Measurements from ENCODE around the gene POLR2M. TPM values are rescaled to one million over a fixed set of nuclear protein-coding genes. Genes with fewer than 3 reads are reported as not detected.

POLR2M gene
- total and polyA plus RNA-seq, 2 experiments from 2014 or later: 19.6 to 46.3 TPM

- no peak overlapping the region for H2AFZ ChIP-seq
- no peaks in the 10 kb centered on the region for H4K20me1 ChIP-seq (replicated peaks; ENCODE audit: insufficient read depth)
- Mint-ChIP-seq H3K27ac (no peak overlapping the region), H3K27me3 (ENCODE audit: insufficient read depth, low read depth, poor library complexity) (no peaks in the 10 kb centered on the region), H3K9me3 (no peaks in the 10 kb centered on the region), H3K4me1 (peaks cover 15% of the 10 kb centered on the region), H3K36me3 (ENCODE audit: low read depth) (no peaks in the 10 kb centered on the region), H3K4me3 (no peak overlapping the region)
- H3K27ac ChIP-seq (ENCODE audit: low read depth): no peak overlapping the region
- H3F3A ChIP-seq (replicated peaks; ENCODE audit: low read depth): no peaks in the 10 kb centered on the region
- DNase-seq (ENCODE audit: low spot score) (no peak), ATAC-seq (no peak)
- no peaks in the 10 kb centered on the region for H3K79me2 ChIP-seq (replicated peaks; ENCODE audit: insufficient read depth)
- H3K36me3 ChIP-seq (ENCODE audit: insufficient read depth): no peaks in the 10 kb centered on the region
- no peak for TF ChIP-seq STAT1 (IDR thresholded peaks at IDR 0.05; ENCODE audit: unreplicated experiment)
- no peak for TF ChIP-seq ZNF331 (CRISPR knock-in tag; IDR thresholded peaks at IDR 0.05; ENCODE audit: low read depth)
- no peak for TF ChIP-seq EZH2 (IDR thresholded peaks at IDR 0.05; ENCODE audit: low read depth, unreplicated experiment)
- TF ChIP-seq ZNF114 (CRISPR knock-in tag; IDR thresholded peaks at IDR 0.05): no peak
- TF ChIP-seq REST (IDR thresholded peaks at IDR 0.05; ENCODE audit: unreplicated experiment): no peak
- TF ChIP-seq, protein P1, sequence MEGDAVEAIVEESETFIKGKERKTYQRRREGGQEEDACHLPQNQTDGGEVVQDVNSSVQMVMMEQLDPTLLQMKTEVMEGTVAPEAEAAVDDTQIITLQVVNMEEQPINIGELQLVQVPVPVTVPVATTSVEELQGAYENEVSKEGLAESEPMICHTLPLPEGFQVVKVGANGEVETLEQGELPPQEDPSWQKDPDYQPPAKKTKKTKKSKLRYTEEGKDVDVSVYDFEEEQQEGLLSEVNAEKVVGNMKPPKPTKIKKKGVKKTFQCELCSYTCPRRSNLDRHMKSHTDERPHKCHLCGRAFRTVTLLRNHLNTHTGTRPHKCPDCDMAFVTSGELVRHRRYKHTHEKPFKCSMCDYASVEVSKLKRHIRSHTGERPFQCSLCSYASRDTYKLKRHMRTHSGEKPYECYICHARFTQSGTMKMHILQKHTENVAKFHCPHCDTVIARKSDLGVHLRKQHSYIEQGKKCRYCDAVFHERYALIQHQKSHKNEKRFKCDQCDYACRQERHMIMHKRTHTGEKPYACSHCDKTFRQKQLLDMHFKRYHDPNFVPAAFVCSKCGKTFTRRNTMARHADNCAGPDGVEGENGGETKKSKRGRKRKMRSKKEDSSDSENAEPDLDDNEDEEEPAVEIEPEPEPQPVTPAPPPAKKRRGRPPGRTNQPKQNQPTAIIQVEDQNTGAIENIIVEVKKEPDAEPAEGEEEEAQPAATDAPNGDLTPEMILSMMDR (conservative IDR thresholded peaks at IDR 0.05; ENCODE audit: low read depth in 2 of 2): no peak
- TF ChIP-seq POLR2AphosphoS5 (IDR thresholded peaks at IDR 0.05; ENCODE audit: low read depth): no peak
- no peak for TF ChIP-seq JUNB (IDR thresholded peaks at IDR 0.05; ENCODE audit: unreplicated experiment)
- TF ChIP-seq EZH2phosphoT487 (IDR thresholded peaks at IDR 0.05; ENCODE audit: unreplicated experiment): no peak
- TF ChIP-seq NANOG (IDR thresholded peaks at IDR 0.05; ENCODE audit: borderline replicate concordance): no peak
- TF ChIP-seq, protein P2, sequence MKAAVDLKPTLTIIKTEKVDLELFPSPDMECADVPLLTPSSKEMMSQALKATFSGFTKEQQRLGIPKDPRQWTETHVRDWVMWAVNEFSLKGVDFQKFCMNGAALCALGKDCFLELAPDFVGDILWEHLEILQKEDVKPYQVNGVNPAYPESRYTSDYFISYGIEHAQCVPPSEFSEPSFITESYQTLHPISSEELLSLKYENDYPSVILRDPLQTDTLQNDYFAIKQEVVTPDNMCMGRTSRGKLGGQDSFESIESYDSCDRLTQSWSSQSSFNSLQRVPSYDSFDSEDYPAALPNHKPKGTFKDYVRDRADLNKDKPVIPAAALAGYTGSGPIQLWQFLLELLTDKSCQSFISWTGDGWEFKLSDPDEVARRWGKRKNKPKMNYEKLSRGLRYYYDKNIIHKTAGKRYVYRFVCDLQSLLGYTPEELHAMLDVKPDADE (IDR thresholded peaks at IDR 0.05): no peak
- TF ChIP-seq, protein P3, sequence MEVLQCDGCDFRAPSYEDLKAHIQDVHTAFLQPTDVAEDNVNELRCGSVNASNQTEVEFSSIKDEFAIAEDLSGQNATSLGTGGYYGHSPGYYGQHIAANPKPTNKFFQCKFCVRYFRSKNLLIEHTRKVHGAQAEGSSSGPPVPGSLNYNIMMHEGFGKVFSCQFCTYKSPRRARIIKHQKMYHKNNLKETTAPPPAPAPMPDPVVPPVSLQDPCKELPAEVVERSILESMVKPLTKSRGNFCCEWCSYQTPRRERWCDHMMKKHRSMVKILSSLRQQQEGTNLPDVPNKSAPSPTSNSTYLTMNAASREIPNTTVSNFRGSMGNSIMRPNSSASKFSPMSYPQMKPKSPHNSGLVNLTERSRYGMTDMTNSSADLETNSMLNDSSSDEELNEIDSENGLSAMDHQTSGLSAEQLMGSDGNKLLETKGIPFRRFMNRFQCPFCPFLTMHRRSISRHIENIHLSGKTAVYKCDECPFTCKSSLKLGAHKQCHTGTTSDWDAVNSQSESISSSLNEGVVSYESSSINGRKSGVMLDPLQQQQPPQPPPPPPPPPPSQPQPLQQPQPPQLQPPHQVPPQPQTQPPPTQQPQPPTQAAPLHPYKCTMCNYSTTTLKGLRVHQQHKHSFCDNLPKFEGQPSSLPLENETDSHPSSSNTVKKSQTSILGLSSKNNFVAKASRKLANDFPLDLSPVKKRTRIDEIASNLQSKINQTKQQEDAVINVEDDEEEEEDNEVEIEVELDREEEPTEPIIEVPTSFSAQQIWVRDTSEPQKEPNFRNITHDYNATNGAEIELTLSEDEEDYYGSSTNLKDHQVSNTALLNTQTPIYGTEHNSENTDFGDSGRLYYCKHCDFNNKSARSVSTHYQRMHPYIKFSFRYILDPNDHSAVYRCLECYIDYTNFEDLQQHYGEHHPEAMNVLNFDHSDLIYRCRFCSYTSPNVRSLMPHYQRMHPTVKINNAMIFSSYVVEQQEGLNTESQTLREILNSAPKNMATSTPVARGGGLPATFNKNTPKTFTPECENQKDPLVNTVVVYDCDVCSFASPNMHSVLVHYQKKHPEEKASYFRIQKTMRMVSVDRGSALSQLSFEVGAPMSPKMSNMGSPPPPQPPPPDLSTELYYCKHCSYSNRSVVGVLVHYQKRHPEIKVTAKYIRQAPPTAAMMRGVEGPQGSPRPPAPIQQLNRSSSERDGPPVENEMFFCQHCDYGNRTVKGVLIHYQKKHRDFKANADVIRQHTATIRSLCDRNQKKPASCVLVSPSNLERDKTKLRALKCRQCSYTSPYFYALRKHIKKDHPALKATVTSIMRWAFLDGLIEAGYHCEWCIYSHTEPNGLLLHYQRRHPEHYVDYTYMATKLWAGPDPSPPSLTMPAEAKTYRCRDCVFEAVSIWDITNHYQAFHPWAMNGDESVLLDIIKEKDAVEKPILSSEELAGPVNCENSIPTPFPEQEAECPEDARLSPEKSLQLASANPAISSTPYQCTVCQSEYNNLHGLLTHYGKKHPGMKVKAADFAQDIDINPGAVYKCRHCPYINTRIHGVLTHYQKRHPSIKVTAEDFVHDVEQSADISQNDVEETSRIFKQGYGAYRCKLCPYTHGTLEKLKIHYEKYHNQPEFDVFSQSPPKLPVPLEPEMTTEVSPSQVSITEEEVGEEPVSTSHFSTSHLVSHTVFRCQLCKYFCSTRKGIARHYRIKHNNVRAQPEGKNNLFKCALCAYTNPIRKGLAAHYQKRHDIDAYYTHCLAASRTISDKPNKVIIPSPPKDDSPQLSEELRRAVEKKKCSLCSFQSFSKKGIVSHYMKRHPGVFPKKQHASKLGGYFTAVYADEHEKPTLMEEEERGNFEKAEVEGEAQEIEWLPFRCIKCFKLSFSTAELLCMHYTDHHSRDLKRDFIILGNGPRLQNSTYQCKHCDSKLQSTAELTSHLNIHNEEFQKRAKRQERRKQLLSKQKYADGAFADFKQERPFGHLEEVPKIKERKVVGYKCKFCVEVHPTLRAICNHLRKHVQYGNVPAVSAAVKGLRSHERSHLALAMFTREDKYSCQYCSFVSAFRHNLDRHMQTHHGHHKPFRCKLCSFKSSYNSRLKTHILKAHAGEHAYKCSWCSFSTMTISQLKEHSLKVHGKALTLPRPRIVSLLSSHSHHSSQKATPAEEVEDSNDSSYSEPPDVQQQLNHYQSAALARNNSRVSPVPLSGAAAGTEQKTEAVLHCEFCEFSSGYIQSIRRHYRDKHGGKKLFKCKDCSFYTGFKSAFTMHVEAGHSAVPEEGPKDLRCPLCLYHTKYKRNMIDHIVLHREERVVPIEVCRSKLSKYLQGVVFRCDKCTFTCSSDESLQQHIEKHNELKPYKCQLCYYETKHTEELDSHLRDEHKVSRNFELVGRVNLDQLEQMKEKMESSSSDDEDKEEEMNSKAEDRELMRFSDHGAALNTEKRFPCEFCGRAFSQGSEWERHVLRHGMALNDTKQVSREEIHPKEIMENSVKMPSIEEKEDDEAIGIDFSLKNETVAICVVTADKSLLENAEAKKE (CRISPR knock-in tag; IDR thresholded peaks at IDR 0.05): no peak
- no peak for TF ChIP-seq CREB1 (CRISPR knock-in tag; IDR thresholded peaks at IDR 0.05; ENCODE audit: low read depth)
- H3K4me2 ChIP-seq: no peak overlapping the region
- peaks cover 9% of the 10 kb centered on the region for H3K4me1 ChIP-seq (ENCODE audit: insufficient read depth)
- H3K4me3 ChIP-seq: no peak overlapping the region
- no peaks in the 10 kb centered on the region for H3K9me2 ChIP-seq (ENCODE audit: insufficient read depth)
- H3K27me3 ChIP-seq (ENCODE audit: insufficient read depth): no peaks in the 10 kb centered on the region
These were observed 50.0 kb downstream of the POLR2M start for GRCh38 chr15:57756466-57756865.
